SK-N-SH treated with all-trans-retinoic acid at 6 μM for 48 hours (cell line): ENCODE measurements around the gene KAT6B.
"Not testable (repeated sequence)": the region's sequence is repeated elsewhere in the genome, so short reads cannot be mapped to it uniquely, and the experiment has no call there.

ENCODE experiments used
- ATAC-seq: fragments of 200-7000 bp; cut with Tn5 transposase; 3 replicates; pipeline ENCODE4 v1.9.1; 2020; ENCODE audit warnings: mild to moderate bottlenecking, moderate library complexity
- ARNTL ChIP-seq: fragments of 450-650 bp; formaldehyde crosslinking; IDR thresholded peaks from 2 replicates; pipeline ENCODE4 v1.5.0; 2020; ENCODE audit warnings: low read depth, mild to moderate bottlenecking, moderate library complexity, borderline replicate concordance
- BACH2 ChIP-seq: fragments of 250-450 bp; sonication (Bioruptor Pico); IDR thresholded peaks from 2 replicates; pipeline ENCODE4 v1.9.0; 2021; ENCODE audit warnings: mild to moderate bottlenecking, borderline replicate concordance
- CREB5 ChIP-seq: fragments of 250-450 bp; sonication (Bioruptor Pico); IDR thresholded peaks from 2 replicates; pipeline ENCODE4 v1.5.1; 2020; ENCODE audit warnings: low read depth, mild to moderate bottlenecking, moderate library complexity
- CSDC2 ChIP-seq: fragments of 250-450 bp; sonication (Bioruptor Pico); IDR thresholded peaks from 2 replicates; pipeline ENCODE4 v1.5.0; 2020; ENCODE audit warnings: mild to moderate bottlenecking, moderate library complexity
- CSRNP3 ChIP-seq: fragments of 250-450 bp; sonication (Bioruptor Pico); IDR thresholded peaks from 2 replicates; pipeline ENCODE4 v1.5.1; 2021; ENCODE audit warnings: mild to moderate bottlenecking, moderate library complexity
- GLIS3 ChIP-seq: fragments of 250-450 bp; sonication (Bioruptor Pico); IDR thresholded peaks from 2 replicates; pipeline ENCODE4 v1.5.0; 2020; ENCODE audit warnings: mild to moderate bottlenecking, moderate library complexity
- ISL1 ChIP-seq: fragments of 250-450 bp; sonication (Bioruptor Pico); IDR thresholded peaks from 2 replicates; pipeline ENCODE4 v2.1.2; 2022; ENCODE audit warnings: mild to moderate bottlenecking, moderate library complexity
- OSR1 ChIP-seq: fragments of 250-450 bp; sonication (Bioruptor Pico); IDR thresholded peaks from 2 replicates; pipeline ENCODE4 v1.8.0; 2022; ENCODE audit warnings: moderate library complexity, mild to moderate bottlenecking, inconsistent platforms
- POU6F1 ChIP-seq: fragments of 250-450 bp; sonication (Bioruptor Pico); IDR thresholded peaks from 2 replicates; pipeline ENCODE4 v1.8.0; 2021; ENCODE audit warnings: low read depth, mild to moderate bottlenecking, moderate library complexity, borderline replicate concordance
- PPARA ChIP-seq: fragments of 250-450 bp; sonication (Bioruptor Pico); IDR thresholded peaks from 2 replicates; pipeline ENCODE4 v1.5.0; 2020; ENCODE audit warnings: mild to moderate bottlenecking, borderline replicate concordance
- RARB ChIP-seq: fragments of 250-450 bp; sonication (Bioruptor Pico); IDR thresholded peaks from 2 replicates; pipeline ENCODE4 v1.8.0; 2021; ENCODE audit warnings: mild to moderate bottlenecking, moderate library complexity
- SNAI2 ChIP-seq: fragments of 250-450 bp; sonication (Bioruptor Pico); IDR thresholded peaks from 2 replicates; pipeline ENCODE4 v1.5.0; 2020; ENCODE audit warnings: mild to moderate bottlenecking, moderate library complexity
- TCF4 ChIP-seq: fragments of 250-450 bp; sonication (Bioruptor Pico); IDR thresholded peaks from 2 replicates; pipeline ENCODE4 v1.8.0; 2021; ENCODE audit warnings: mild to moderate bottlenecking, moderate library complexity, borderline replicate concordance
- ZC3H10 ChIP-seq: fragments of 250-450 bp; sonication (Bioruptor Pico); IDR thresholded peaks from 2 replicates; pipeline ENCODE4 v1.5.1; 2021; ENCODE audit warnings: mild to moderate bottlenecking, moderate library complexity
- ZFP30 ChIP-seq: fragments of 450-650 bp; formaldehyde crosslinking; IDR thresholded peaks from 2 replicates; pipeline ENCODE4 v1.5.0; 2022; ENCODE audit warnings: mild to moderate bottlenecking, moderate library complexity
- ZNF565 ChIP-seq: fragments of 450-650 bp; formaldehyde crosslinking; conservative IDR thresholded peaks from 2 replicates; pipeline ENCODE4 v1.5.0; 2020; ENCODE audit warnings: low read depth, mild to moderate bottlenecking, moderate library complexity
- ZNF70 ChIP-seq: fragments of 450-650 bp; formaldehyde crosslinking; IDR thresholded peaks from 2 replicates; pipeline ENCODE4 v1.5.0; 2020; ENCODE audit warnings: mild to moderate bottlenecking, moderate library complexity
- ZNF8 ChIP-seq: fragments of 450-650 bp; formaldehyde crosslinking; IDR thresholded peaks from 2 replicates; pipeline ENCODE4 v1.5.0; 2020; ENCODE audit warnings: mild to moderate bottlenecking, moderate library complexity
- TF ChIP-seq, protein P1 (sequence below): fragments of 250-450 bp; sonication (Bioruptor Pico); IDR thresholded peaks from 2 replicates; pipeline ENCODE4 v1.5.0; 2020; ENCODE audit warnings: mild to moderate bottlenecking, moderate library complexity

Gene KAT6B

GRCh38 chr10:74787457-74787856 is 38.9 kb upstream of the KAT6B start:
- ATAC-seq: no peak
- no peak for TF ChIP-seq PPARA (CRISPR knock-in tag)
- TF ChIP-seq OSR1 (CRISPR knock-in tag): no peak
- no peak for TF ChIP-seq ZFP30
- no peak for TF ChIP-seq ARNTL (CRISPR knock-in tag)
- TF ChIP-seq ZC3H10 (CRISPR knock-in tag): no peak
- no peak for TF ChIP-seq GLIS3 (CRISPR knock-in tag)
- no peak for TF ChIP-seq TCF4 (CRISPR knock-in tag)
- TF ChIP-seq ZNF8 (CRISPR knock-in tag): no peak
- TF ChIP-seq ISL1 (CRISPR knock-in tag): no peak
- no peak for TF ChIP-seq CSDC2 (CRISPR knock-in tag)
- TF ChIP-seq POU6F1 (CRISPR knock-in tag): no peak
- TF ChIP-seq CSRNP3 (CRISPR knock-in tag): no peak
- TF ChIP-seq, protein P1, sequence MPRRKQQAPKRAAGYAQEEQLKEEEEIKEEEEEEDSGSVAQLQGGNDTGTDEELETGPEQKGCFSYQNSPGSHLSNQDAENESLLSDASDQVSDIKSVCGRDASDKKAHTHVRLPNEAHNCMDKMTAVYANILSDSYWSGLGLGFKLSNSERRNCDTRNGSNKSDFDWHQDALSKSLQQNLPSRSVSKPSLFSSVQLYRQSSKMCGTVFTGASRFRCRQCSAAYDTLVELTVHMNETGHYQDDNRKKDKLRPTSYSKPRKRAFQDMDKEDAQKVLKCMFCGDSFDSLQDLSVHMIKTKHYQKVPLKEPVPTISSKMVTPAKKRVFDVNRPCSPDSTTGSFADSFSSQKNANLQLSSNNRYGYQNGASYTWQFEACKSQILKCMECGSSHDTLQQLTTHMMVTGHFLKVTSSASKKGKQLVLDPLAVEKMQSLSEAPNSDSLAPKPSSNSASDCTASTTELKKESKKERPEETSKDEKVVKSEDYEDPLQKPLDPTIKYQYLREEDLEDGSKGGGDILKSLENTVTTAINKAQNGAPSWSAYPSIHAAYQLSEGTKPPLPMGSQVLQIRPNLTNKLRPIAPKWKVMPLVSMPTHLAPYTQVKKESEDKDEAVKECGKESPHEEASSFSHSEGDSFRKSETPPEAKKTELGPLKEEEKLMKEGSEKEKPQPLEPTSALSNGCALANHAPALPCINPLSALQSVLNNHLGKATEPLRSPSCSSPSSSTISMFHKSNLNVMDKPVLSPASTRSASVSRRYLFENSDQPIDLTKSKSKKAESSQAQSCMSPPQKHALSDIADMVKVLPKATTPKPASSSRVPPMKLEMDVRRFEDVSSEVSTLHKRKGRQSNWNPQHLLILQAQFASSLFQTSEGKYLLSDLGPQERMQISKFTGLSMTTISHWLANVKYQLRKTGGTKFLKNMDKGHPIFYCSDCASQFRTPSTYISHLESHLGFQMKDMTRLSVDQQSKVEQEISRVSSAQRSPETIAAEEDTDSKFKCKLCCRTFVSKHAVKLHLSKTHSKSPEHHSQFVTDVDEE (CRISPR knock-in tag): no peak
- no peak for TF ChIP-seq SNAI2 (CRISPR knock-in tag)
- TF ChIP-seq ZNF70 (CRISPR knock-in tag): no peak

- not testable (repeated sequence) for ATAC-seq
Measured at GRCh38 chr10:74791979-74792378, 34.4 kb upstream of the KAT6B start.

GRCh38 chr10:74792726-74793125 is 33.7 kb upstream of the KAT6B start:
- ATAC-seq: no peak
- TF ChIP-seq PPARA (CRISPR knock-in tag) (no peak), CREB5 (CRISPR knock-in tag) (no peak), TCF4 (CRISPR knock-in tag) (no peak)

GRCh38 chr10:74793240-74793639 is 33.2 kb upstream of the KAT6B start:
- not testable (repeated sequence) for ATAC-seq

- TF ChIP-seq BACH2 (no peak), ZFP30 (no peak), GLIS3 (CRISPR knock-in tag) (no peak), CSDC2 (CRISPR knock-in tag) (no peak), ZNF565 (CRISPR knock-in tag) (no peak), ZNF8 (CRISPR knock-in tag) (no peak), ARNTL (CRISPR knock-in tag) (no peak), CREB5 (CRISPR knock-in tag) (no peak), RARB (CRISPR knock-in tag) (no peak), POU6F1 (CRISPR knock-in tag) (no peak), ZC3H10 (CRISPR knock-in tag) (no peak)
- TF ChIP-seq, protein P1 (CRISPR knock-in tag): no peak
- ATAC-seq: no peak
Measured at GRCh38 chr10:74794531-74794930, 31.9 kb upstream of the KAT6B start.
